GM21515 (cell line): Measurements from ENCODE around the gene EZH1.
"Not testable (repeated sequence)": the region's sequence is repeated elsewhere in the genome, so short reads cannot be mapped to it uniquely, and the experiment has no call there.

Experiments
- ATAC-seq: cut with Tn5 transposase; IDR thresholded peaks from one replicate; pipeline ENCODE4 v1.9.1; 2021; ENCODE audit not compliant: unreplicated experiment

The EZH1 gene

DNA sequence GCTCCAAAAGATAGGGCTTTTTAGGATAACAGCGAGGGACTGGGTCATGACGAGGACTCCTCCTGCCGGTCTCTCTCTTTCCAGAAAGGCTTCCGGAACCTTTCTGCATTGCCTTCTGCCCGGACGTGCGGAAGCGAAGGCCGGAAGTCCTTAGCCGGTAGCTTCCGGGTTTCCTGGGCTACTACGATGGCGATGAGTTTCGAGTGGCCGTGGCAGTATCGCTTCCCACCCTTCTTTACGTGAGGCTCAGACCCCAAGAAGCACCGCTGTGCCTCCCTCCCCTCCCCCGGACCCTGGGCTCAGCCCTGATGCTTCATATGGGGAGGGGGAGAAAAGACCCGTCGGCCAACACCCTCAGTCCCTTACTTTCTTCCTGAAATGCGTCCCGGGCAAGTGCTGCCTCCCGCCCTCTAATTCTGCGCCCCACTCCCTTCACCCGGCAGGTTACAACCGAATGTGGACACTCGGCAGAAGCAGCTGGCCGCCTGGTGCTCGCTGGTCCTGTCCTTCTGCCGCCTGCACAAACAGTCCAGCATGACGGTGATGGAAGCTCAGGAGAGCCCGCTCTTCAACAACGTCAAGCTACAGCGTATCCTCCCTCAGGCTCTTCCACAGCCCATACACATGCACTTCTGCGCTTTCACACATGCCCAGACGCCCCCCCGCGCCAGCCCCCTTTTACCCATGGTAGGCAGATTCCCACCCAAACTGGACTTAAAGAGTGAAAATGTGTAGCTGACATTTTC, 28.6 kb upstream of the EZH1 start, which contains the start of gene VPS25:
Gene VPS25, plus strand, starts transcription at position 160 of the 746 bp plus-strand sequence. Its CDS starts 27 bp downstream, at position 187.
- peak; percentile 65 for ATAC-seq

DNA sequence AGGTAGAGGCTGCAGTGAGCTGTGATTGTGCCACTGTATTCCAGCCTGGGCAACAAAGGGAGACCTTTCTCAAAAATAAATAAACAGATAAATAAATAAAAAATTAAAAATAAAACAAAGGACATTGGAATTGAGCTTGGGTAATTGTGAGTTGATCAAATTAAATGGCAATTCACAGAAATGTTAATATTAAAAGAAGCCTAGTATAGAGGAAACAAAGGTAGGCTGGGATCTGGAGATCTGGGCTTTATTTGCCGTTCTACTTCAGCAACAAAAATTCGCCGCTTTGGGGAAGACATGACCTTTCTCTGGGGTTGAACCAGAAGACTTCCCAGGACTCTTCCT, 28.1 kb upstream of the EZH1 start:
- ATAC-seq = no peak

DNA sequence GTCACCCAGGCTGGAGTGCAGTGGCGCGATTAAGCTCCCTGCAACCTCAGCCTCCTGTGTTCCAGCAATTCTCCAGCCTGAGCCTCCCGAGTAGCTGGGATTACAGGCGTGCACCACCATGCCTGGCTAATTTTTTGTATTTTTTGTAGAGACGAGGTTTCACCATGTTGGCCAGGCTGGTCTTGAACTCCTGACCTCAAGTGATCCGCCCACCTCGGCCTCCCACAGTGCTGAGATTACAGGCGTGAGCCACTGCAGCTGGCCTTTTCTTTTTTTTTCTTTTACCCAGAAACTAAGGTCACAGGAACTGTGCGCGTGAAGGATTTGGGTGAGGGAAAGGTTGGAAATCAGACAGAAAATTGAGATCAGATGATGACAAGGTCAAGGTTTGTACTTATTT, 25.1 kb upstream of the EZH1 start:
- ATAC-seq = not testable (repeated sequence)

DNA sequence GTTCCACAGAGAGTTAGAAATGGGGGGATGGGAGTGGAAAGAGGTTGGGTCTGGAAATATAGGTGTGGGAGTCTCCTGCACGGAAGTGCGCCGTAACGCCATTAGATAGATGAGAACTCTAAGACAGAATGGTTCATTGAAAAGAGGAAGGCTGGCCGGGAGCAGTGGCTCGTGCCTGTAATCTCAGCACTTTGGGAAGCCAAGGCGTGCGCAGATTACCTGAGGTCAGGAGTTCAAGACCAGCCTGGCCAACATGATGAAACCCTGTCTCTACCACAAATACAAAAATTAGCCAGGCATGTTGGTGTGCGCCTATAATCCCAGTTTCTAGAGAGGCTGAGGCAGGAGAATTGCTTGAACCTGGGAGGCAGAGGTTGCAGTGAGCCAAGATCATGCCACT, 23.2 kb upstream of the EZH1 start:
- not testable (repeated sequence) for ATAC-seq

DNA sequence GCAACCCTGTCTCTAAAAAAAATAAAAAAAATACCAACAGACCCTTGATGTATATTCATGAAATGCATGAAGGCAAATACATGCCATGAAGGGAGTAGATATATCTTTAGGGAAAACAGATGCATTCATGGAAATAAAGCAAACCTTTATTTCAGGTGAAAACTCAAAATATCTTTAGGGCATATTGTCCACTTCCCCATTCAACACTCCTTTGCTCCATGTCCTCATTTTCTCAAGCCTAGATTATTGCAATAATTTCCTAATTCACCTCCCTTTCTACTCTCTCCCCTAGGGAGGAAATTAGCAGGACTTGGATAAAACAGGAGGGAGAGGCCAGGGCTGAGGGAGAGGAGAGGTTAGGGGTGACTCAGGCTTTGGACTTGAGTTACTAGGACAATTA, 22.7 kb upstream of the EZH1 start:
- no peak for ATAC-seq

DNA sequence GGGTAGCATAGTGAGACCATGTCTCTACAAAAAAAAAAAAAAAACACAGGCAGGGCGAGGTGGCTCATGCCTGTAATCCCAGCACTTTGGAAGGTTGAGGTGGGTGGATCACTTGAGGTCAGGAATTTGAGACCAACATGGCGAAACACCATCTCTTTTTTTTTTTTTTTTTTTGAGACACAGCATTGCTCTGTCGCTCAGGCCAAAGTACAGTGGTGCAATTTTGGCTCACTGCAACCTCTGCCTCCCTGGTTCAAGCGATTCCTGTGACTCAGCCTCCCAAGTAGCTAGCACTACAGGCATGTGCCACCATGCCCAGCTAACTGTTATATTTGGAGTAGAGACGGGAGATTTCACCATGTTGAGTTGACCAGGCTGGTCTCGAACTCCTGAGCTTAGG, 21.3 kb upstream of the EZH1 start:
- no peak for ATAC-seq

DNA sequence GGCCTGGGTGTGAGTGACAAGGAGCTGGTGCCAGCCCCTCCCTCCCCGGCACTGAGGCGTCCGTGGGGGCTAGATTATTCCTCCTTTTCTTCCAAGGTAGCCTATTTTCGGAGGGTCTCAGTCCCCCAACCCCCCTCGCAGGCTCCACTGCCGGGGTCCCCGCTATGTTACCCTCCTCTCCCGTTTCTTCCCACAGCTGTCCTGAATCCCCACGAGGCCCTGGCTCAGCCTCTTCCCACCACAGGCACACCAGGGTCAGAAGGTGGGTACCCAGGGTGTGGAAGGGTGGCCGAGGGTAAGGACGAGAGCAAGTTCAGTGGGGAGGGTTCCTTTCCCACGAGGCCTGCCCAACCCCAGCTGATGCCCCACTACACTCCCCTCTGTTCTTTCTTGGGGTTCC, 16.8 kb upstream of the EZH1 start:
- ATAC-seq = no peak

DNA sequence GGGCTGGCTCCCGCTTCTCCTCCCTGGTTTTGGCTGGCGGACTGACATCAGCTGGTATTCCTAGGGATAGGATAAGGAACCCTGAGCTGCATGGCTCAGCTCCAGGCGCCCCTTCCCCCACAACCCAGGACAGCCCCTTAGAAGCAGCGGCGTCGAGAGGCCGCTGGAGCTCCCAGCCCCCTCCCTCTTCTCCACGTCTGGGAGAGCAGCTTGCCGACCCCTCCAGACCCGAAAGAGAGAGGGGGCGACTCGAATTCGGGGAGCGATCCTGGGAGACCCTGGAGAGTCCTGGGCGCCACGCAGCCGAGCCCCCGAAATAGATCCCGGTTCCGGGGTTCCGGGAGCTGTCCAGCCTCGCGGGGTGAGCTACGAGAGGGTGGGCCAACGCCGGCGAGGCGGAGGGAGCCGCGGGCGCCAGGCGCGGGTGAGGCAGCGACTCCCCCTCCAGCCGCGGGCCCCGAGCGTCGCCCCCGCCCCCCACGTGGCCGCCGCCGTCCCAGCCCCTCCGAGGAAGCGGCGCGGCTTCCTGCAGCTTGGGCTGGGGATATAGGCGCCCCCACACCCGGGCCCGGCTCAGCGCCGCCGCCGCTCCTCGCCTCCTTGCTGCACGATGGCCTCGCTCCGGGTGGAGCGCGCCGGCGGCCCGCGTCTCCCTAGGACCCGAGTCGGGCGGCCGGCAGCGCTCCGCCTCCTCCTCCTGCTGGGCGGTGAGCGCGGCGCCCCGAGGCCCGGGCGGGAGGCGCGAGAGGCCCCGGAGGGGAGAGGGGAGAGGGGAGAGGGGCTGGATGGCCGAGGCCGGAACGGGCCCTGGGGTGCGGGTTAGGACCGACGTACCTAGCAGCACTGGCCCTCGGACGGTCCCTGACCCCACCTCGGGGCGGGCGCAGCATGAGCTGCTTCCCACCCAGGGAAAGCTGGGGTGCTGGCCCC, 16.1 kb upstream of the EZH1 start, which contains the start of gene RAMP2:
Gene RAMP2, plus strand, starts transcription at position 576 of the 930 bp plus-strand sequence. Its CDS starts 35 bp downstream, at position 611.
- no peak for ATAC-seq

DNA sequence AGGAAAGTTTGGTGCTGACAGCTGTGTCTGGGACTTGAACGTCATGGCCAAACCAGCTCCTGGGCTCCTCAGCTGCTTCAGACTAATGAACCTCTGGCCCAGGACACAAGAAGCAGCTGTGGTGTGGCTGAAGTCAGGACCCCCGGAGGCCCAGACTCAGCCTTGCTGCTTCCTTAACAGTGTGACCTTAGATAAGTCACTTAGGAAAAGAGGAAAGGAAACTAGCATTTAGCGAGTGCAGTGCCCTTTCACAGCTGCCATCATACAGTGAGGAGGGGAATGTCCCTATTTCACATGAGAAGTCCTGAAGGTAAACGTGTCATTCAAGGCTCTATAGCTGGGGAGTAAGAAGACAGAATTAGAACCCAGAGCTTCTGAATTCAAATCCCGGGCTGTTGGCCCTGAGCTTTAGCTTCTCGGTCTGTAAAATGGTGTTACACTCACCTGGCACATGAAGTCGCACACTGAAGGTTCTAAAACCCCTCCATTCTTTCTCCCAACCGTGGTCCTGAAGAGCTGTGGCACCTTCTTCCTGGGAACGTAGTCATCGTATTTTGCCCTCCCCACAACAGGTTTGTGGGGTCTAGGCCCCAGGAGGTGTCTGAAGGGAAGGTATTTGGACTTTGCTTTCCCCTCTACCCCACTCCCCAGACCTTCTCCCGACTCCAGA, 15.3 kb upstream of the EZH1 start:
- ATAC-seq = no peak

DNA sequence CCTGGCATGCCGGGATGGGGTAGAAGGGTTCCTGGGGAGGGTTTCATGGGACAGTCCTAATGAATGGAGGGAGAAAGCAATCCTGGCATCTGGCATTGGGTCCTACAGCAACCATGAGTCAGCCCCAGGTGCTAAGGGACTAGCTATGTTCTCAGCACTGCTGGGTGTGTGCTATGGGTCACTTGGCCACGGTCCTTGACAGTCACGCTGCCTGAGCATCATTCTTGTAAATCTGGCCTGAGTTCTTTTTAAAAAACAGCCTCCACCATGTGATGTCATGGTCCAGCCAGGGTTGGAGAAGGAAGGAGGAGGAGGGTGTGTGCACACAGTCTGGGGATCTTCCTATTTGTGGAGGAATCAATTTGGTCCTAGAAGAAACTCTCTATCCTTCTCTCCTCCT, 9.9 kb upstream of the EZH1 start:
- no peak for ATAC-seq

DNA sequence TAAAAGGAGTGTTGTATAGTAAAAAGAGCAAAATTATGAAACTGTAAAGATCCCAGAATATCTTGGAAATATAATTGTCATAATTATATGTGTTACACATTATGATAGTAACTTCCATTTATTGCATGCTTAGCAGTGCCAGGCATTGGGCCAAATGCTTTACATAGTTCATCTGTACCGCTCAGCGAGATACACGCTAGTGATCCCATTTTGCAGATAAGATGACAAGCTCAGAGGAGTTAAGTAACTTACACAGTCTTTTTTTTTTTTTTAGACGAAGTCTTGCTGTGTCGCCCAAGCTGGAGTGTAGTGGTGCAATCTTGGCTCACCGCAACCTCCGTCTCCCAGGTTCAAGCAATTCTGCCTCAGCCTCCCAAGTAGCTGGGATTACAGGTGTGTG, 6.8 kb upstream of the EZH1 start:
- no peak for ATAC-seq

DNA sequence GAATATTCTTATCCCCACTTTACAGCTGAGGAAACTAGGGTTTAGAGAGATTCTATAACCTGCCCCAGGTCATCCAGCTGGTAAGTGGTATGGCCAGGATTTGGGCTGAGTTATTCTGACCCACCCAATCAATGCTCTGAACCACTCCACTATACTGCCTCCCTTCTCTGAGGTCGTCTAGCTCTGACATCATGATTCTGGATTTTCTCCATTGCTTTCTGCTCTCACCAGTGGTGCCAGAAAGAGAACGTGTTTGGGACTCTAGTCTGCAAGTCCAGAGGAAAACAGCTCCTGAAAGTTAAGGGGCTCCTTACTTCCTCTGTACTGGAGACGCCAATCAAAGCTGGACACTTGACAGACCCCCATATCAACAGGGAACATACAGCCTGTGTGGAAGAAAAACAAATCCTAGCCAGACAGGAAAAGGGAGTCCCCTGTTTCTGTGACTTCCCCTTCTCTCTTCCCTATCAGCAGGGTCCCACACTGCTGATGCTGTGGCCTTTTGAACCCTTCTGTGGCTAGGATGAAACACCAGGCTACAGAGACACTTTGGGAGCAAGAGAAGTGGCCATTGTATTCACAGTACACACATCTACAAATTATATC, 6.0 kb upstream of the EZH1 start:
- no peak for ATAC-seq

DNA sequence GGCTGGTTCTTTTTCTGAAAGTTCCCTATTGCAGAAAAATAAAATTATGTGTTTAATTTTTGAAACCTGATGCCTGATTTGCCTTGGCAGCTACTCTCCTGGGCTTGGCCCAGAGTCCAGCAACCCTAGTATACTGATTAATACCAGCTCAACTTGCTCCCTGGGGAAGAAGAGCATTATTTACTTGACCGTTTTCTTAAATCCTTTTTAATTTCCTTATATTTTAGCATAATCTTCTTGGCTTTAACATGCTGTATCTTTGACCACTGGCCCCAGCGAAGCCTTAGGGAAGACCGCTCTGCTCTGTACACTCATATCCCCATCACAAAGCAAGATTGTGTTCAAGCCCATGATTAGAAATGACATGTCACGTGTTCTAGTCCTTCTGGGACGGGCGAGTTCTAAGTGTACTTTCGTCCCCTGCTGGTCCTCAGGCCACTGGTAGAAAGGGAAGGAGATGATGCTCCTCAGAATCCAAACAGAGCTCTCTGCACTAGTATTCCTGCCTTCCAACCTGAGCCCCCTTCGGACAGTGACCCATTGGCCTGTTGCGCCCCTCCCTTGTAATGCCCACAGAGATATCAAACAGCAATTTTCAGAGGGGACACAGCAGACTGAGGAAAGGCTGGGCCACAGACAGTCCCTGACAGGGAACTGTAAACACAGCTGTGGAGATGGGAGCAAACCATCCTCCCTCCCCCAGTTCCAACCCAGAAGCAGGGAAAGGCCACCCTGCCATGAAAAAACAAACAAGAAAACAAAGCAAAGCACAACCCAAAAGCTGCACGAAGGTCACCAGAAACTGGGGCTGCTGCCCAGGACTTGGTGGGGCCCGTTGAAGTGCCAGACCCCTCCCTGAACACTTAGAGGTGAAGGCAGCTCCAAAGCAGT, 4.3 kb upstream of the EZH1 start:
- ATAC-seq = no peak

DNA sequence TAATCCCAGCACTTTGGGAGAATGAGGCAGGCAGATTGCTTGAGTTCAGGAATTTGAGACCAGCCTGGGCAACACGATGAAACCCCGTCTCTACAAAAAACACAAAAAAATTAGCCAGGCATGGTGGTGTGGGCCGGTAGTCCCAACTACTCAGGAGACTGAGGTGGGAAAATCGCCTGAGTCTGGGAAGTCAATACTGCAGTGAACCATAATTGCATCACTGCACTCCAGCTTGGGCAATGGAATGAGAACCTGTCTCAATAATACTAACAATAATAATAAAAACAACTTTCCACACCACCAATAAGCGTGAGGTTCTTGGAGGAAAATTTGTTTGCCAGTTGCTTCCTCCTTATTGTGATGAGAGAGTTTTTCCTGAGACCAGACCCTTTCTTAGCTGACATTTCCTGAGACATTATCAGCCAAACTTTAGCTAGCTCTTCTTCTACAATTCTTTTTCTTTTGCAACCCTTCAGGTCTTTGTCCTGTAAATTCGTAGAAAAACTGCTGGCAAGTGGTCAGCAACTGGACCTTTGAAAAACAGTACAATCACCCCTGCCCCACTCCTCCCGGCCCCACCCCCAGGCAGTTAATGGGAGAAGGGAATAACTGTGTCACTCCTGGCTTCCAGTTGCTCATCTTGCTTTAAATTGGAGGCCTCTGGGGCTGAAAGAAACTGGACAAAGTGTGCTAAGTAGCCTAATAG, 3.5 kb upstream of the EZH1 start:
- ATAC-seq = no peak

DNA sequence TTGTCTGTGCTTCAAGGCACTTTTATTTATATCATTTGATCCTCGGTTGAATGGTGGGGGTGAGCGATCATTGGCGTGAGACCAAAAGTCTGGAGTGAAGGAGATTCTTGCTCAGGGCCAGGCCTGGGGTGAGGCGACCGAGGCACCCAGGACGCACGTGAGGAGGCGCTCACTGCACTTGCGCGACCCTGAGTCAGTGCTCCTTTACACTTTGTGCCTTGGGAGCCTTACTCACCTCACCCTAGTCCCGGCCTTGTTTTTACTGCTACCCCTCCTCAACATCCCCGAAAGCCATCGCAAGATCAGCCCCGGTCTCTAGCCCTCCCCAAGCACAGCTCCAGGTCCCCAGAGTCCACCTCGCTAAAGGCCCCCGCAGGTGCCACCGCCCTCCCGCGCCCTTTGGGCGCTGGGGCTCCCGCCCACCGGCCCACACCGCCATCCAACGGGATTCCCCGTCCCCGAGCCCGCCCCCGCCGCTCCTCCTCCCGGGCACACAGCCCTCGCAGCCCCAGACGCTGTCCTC, 496 bp downstream of the EZH1 start:
- peak; percentile 18 for ATAC-seq

DNA sequence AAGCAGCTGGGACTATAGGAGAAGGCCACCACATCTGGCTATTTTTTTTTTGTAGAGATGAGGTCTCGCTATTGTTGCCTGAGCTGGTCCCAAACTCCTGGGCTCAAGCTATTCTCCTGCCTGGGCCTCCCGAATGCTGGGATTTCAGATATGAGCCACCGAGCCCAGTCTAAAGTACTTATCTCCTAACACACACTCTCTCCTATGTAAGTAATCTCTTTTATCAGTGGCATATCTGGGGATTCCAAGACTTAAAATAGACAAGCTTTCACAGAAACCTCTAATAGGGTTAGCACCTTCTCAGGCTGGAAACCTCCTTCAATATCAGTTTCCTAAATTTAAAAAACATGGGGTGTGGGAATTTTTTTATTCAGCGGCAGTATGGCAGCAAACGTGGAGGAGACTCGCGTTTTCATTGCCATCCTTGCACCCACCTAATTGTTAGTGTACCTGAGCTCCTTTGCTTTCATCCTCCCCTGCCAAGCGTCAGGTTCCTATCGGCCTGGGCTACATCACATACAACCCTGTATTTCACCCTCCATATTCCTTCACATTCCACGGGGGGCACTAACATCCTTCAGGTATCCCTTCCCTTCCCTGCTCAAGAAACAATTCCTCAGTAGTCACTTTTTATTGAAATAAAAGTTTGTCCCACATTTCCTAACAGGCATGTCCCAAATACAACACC, 1.1 kb downstream of the EZH1 start:
- ATAC-seq = no peak

DNA sequence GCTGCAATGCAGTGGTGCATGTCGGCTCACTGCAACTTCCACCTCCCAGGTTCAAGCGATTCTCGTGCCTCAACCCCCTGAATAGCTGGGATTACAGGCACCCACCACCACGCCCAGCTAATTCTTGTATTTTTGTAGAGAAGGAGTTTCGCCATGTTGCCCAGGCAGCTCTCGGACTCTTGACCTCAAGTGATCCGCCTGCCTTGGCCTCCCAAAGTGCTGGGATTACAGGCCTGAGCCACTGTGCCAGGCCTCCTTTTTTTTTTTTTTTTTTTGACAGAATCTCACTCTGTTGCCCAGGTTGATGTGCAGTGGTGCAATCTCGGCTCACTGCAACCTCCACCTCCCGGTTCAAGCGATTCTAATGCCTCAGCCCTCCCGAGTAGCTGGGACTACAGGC, 1.9 kb downstream of the EZH1 start:
- not testable (repeated sequence) for ATAC-seq

DNA sequence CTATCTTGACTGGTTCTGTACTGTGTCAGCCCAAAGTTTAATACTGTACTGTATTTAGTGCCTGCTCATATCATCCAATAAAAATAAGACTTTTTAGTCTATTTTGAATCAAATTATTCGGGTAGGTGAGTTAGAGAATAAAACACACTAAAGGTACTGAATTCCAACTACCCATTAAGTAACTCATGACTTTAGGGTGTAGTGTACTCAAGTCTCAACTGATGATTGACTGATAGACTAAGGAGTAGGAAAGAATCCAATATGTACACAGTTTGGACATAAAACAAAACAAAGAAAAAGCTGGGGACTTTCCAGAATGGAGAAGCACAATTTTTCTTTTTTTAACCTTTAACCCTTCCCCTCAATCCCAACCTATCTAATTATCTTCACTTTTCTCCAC, 4.1 kb downstream of the EZH1 start:
- no peak for ATAC-seq

DNA sequence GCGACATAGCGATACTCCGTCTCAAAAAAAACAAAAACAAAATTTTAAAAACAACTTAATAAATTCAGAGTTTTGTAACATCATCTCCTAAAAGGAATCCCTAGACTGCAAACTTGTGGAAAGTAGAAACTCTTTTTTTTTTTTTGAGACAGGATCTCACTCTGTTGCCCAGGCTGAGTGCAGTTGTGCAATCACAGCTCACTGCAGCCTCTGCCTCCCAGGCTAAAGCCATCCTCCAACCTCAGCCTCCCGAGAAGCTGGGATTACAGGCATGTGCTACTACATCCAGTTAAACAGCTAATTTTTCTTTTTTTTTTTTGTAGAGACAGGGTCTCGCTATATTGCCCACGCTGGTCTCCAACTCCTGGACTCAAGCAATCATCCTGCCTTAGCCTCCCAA, 19.7 kb downstream of the EZH1 start:
- no peak for ATAC-seq
